ENCODE measurements around the gene CRYBB3. TPM values are rescaled to one million over a fixed set of nuclear protein-coding genes. Genes with fewer than 3 reads are reported as not detected.

The CRYBB3 gene
- total RNA-seq, 1 donor from 2014 or later = not detected

DNA sequence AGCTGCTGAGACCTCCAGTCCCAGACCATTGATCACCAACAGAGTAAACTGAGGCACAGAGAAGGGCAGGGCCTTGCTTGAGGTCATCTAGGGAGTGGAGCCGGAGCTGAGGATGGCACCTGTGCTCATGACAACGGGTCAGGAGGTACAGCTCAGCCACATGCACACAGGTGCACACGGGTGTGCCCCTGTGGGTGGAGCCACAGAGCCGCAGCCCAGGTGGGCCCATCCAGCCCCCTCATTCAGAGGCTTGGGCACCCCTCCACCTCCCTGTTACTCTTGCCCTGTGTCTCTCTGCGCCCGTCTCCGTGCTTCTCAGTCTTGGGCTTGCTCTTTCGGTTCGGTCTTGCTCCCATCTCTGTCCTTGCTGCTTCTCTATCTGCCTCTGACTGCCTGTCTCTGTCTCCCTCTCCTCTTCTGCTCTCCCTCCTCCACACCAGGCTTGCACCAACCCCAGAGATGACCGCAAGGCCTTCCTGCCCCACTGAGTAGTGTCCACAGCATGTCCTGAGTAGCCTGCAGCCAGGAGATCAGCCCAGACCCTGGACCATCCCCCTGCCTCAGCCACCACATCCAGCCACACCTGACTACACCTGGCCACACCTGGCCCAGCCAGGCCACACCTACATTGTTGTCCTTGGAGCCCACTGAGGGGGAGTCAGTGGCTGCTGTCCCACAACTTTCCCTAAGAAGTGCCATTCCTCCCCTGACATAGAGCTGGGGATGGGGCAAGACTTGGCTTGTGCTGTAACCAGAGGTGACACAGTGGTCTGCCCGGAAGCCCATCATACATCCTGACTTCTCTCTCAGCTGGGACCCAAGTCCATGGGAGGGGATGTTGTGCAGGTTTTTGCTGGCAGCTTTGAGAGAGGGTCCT lies 39.3 kb upstream of the CRYBB3 start:
- peaks cover 0 to 7% of the 10 kb centered on the region in 2 donors for H3K36me3 ChIP-seq
- peaks cover 2 to 17% of the 10 kb centered on the region in 2 donors for H3K4me1 ChIP-seq
- H3K9me3 ChIP-seq = no peaks in the 10 kb centered on the region
- no peak overlapping the region for H3K27ac ChIP-seq
- TF ChIP-seq, protein P1, sequence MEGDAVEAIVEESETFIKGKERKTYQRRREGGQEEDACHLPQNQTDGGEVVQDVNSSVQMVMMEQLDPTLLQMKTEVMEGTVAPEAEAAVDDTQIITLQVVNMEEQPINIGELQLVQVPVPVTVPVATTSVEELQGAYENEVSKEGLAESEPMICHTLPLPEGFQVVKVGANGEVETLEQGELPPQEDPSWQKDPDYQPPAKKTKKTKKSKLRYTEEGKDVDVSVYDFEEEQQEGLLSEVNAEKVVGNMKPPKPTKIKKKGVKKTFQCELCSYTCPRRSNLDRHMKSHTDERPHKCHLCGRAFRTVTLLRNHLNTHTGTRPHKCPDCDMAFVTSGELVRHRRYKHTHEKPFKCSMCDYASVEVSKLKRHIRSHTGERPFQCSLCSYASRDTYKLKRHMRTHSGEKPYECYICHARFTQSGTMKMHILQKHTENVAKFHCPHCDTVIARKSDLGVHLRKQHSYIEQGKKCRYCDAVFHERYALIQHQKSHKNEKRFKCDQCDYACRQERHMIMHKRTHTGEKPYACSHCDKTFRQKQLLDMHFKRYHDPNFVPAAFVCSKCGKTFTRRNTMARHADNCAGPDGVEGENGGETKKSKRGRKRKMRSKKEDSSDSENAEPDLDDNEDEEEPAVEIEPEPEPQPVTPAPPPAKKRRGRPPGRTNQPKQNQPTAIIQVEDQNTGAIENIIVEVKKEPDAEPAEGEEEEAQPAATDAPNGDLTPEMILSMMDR (IDR thresholded peaks at IDR 0.05) = no peak
- no peak for DNase-seq (ENCODE audit: low spot score in 2 of 2)
- H3K27me3 ChIP-seq = no peaks in the 10 kb centered on the region
- H3K4me3 ChIP-seq = no peak overlapping the region
- intact Hi-C loops (cut with DNase I) = no loop called here

DNA sequence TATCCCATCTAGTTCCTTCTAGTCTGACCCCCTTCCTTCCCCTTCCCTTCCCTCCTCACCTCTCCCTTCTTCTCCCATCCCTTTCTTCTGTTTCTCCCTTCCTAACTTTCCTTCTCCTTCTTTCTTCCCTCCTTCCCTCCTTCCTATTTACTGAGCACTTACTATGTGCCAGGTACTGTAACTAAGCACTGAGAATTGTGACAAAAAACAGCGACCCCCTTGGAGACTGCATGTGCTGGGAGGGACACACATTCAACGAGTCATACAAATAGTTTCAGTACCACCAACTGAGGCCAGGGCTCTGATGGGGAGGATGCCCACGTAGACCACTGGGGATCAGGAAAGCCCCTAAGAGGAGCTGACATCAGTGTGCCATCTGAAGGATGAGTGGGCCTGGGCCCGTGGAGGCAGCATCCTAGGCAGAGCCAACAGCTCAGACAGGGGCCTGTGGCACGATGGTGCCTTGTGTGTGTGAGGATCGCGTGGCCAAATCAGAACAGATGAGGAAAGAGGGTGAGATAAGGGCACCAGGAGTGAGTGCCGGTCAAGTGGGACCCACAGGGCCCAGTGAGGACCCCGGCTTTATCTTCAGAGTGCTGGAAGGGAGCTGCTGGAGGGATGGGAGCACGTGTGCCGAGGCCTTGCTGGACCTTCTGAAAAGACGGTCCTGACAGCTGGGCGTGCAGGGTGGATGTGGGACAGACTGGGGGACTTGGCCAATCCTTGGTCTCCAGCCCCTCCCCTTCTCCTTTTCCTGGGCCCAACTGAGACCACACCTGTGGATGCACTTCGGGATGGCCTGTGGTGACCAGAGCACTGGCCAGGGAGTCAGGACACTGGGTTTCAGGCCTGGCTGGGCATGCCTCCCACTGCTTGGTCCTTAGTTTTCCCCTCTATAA lies 38.4 kb upstream of the CRYBB3 start:
- no peaks in the 10 kb centered on the region for H3K27me3 ChIP-seq
- peaks cover 0 to 7% of the 10 kb centered on the region in 2 donors for H3K36me3 ChIP-seq
- TF ChIP-seq, protein P1 (IDR thresholded peaks at IDR 0.05) = no peak
- intact Hi-C loops (cut with DNase I) = no loop called here
- no peak overlapping the region for H3K27ac ChIP-seq
- H3K4me1 ChIP-seq = peaks cover 2 to 25% of the 10 kb centered on the region in 2 donors
- DNase-seq (ENCODE audit: low spot score in 2 of 2) = no peak
- H3K9me3 ChIP-seq = no peaks in the 10 kb centered on the region
- H3K4me3 ChIP-seq = no peak overlapping the region

DNA sequence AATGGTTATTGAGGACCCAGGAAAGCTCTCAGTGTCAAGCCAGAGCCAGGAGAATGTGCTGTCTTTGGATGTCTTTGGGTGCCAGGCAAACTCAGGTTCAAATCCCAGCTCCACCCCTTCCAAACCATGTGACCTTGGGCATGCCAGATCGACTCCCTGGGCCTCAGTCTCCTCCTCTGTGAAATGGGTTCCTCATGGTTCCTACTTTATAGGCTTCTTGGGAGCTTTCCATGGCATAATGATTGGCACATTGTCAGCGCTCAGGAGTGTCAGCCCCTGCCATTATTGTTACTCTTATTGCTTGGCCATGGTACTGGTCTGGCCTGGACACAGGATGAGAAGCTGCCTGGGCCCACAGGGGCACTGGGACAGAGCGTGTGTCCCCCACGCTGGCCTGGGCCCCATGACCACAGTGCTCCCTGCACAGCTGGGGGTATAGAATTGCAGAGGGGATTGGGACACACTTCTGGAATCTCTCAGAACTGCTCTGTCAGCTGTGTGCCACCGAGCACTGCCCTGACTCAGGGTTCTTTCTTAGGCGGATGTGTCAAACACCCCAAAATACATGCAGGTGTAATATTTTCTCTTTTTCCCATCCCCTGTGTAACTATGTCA lies 37.6 kb upstream of the CRYBB3 start:
- intact Hi-C loops (cut with DNase I) = no loop called here
- Histone ChIP-seq H3K36me3 (peaks cover 0 to 7% of the 10 kb centered on the region in 2 donors), H3K27ac (no peak overlapping the region), H3K9me3 (no peaks in the 10 kb centered on the region), H3K4me1 (peaks cover 2 to 18% of the 10 kb centered on the region in 2 donors), H3K27me3 (no peaks in the 10 kb centered on the region), H3K4me3 (no peak overlapping the region)
- TF ChIP-seq, protein P1 (IDR thresholded peaks at IDR 0.05) = no peak
- DNase-seq (ENCODE audit: low spot score in 2 of 2) = no peak

DNA sequence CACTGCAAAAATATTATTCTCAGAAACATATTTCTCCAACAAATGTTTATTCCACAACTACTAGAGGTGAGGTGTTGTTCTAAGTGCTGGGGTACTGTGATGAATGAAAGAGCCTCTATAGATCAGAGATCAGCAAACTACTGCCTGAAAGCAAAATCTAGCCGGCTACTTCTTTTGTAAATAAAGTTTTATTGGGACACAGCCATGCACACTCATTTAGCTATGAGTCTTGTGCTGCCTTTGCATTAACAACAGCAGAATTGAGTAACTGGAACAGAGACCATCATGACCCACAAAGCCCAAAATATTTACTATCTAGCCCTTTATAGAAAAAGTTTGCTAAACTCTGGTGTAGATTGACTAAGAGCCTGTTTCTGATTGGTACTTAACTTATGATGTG lies 37.1 kb upstream of the CRYBB3 start:
- H3K27me3 ChIP-seq = no peaks in the 10 kb centered on the region
- DNase-seq (ENCODE audit: low spot score in 2 of 2) = no peak
- peaks cover 2 to 17% of the 10 kb centered on the region in 2 donors for H3K4me1 ChIP-seq
- H3K36me3 ChIP-seq = peaks cover 0 to 6% of the 10 kb centered on the region in 2 donors
- no peak overlapping the region for H3K27ac ChIP-seq
- intact Hi-C loops (cut with DNase I) = no loop called here
- H3K9me3 ChIP-seq = no peaks in the 10 kb centered on the region
- no peak overlapping the region for H3K4me3 ChIP-seq
- TF ChIP-seq, protein P1 (IDR thresholded peaks at IDR 0.05) = no peak

DNA sequence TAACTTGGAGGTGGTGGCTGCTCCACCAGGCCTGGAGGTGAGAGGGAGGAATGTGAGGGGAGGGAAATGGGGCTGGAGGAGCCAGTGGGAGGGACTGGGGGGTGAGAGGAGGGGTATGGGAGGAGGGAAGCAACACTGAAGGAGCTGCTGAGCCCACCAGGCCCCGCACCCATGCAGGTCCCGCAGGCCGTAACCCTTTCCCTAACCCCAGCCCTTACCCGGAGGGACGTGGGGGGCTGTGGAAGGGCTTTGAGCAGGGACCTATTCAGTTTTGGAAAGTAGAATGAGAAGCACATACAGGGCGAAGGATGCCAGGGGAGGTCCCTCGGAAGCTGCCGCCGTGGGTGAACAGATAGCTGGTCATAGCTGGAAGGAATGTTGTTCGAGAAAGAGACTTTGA lies 33.9 kb upstream of the CRYBB3 start:
- Histone ChIP-seq H3K36me3 (peaks cover 3 to 13% of the 10 kb centered on the region in 2 donors), H3K4me3 (no peak overlapping the region), H3K9me3 (no peaks in the 10 kb centered on the region), H3K27ac (peak overlapping the region in 1 of 2 donors; percentile 23), H3K4me1 (peaks cover 2 to 14% of the 10 kb centered on the region in 2 donors), H3K27me3 (no peaks in the 10 kb centered on the region)
- TF ChIP-seq, protein P1 (IDR thresholded peaks at IDR 0.05) = no peak
- no peak for DNase-seq (ENCODE audit: low spot score in 2 of 2)
- intact Hi-C loops (cut with DNase I) = no loop called here
